Measurements from ENCODE around the gene GABRQ. TPM values are rescaled to one million over a fixed set of nuclear protein-coding genes. Genes with fewer than 3 reads are reported as not detected.

Gene GABRQ
- total and polyA plus RNA-seq, 2 donors (not counting 1 experiment from before 2014, with no cell fraction given) = not detected

DNA sequence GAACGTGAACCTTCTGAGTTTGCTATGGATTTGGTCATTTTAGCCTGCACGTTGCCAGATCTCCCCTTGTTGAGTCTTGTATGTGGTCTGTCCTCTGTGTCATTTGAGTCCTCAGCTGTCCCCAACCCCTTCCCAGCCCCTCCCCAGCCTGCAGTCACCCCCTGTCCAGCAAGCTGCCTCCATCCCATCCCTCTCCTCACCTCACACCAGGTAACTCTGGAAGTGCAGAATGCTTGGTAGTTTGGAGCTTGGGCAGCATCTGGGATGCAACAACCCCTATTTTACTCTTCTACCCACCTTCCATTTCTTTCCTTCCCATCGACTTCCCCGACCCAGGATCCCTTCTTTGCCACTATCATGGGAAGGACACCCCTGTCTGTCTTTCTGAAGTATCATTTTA, 18.4 kb downstream of the GABRQ start:
- DNase-seq (ENCODE audit: low read depth in 2 of 2) = no peak
- Histone ChIP-seq H3K4me2 (ENCODE audit: extremely low read depth, insufficient read depth, low read length) (no peak overlapping the region), H3K79me2 (ENCODE audit: control insufficient read depth, insufficient read depth, low read length) (no peaks in the 10 kb centered on the region), H3K4me1 (ENCODE audit: control insufficient read depth, extremely low read depth, insufficient read depth, low read length) (no peaks in the 10 kb centered on the region), H3K9ac (ENCODE audit: insufficient read depth, low read length) (no peak overlapping the region), H3K27me3 (ENCODE audit: control insufficient read depth, insufficient read depth, low read length) (no peaks in the 10 kb centered on the region), H3K36me3 (ENCODE audit: control insufficient read depth, insufficient read depth, low read length) (no peaks in the 10 kb centered on the region), H3K9me3 (ENCODE audit: control insufficient read depth, insufficient read depth, low read depth, low read length) (no peaks in the 10 kb centered on the region), H3K4me3 (replicated peaks in 1 of 4; ENCODE audit: control extremely low read depth in 1 of 4, insufficient read depth in 1 of 4, low read depth in 3 of 4, low read length in 4 of 4) (no peak overlapping the region), H3K27ac (ENCODE audit: insufficient read depth, low read length) (no peak overlapping the region), H4K20me1 (ENCODE audit: control insufficient read depth, extremely low read depth, insufficient read depth, low read length) (no peaks in the 10 kb centered on the region), H2AFZ (ENCODE audit: low read length) (no peak overlapping the region)
- no peak for TF ChIP-seq EZH2 (IDR thresholded peaks at IDR 0.05; ENCODE audit: low read length, missing control alignments)
- TF ChIP-seq, protein P1, sequence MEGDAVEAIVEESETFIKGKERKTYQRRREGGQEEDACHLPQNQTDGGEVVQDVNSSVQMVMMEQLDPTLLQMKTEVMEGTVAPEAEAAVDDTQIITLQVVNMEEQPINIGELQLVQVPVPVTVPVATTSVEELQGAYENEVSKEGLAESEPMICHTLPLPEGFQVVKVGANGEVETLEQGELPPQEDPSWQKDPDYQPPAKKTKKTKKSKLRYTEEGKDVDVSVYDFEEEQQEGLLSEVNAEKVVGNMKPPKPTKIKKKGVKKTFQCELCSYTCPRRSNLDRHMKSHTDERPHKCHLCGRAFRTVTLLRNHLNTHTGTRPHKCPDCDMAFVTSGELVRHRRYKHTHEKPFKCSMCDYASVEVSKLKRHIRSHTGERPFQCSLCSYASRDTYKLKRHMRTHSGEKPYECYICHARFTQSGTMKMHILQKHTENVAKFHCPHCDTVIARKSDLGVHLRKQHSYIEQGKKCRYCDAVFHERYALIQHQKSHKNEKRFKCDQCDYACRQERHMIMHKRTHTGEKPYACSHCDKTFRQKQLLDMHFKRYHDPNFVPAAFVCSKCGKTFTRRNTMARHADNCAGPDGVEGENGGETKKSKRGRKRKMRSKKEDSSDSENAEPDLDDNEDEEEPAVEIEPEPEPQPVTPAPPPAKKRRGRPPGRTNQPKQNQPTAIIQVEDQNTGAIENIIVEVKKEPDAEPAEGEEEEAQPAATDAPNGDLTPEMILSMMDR (conservative IDR thresholded peaks at IDR 0.05 in 1 of 2, IDR thresholded peaks at IDR 0.05 in 1 of 2; ENCODE audit: low read depth in 1 of 2, low read length in 2 of 2) = no peak

GRCh38 chrX:152656890-152657289, 19.2 kb downstream of the GABRQ start:
- Histone ChIP-seq H4K20me1 (ENCODE audit: control insufficient read depth, extremely low read depth, insufficient read depth, low read length) (no peaks in the 10 kb centered on the region), H3K27ac (ENCODE audit: insufficient read depth, low read length) (no peak overlapping the region), H3K9me3 (ENCODE audit: control insufficient read depth, insufficient read depth, low read depth, low read length) (no peaks in the 10 kb centered on the region), H3K27me3 (ENCODE audit: control insufficient read depth, insufficient read depth, low read length) (no peaks in the 10 kb centered on the region), H3K4me3 (replicated peaks in 1 of 4; ENCODE audit: control extremely low read depth in 1 of 4, insufficient read depth in 1 of 4, low read depth in 3 of 4, low read length in 4 of 4) (no peak overlapping the region), H3K4me2 (ENCODE audit: extremely low read depth, insufficient read depth, low read length) (no peak overlapping the region), H3K4me1 (ENCODE audit: control insufficient read depth, extremely low read depth, insufficient read depth, low read length) (no peaks in the 10 kb centered on the region), H3K79me2 (ENCODE audit: control insufficient read depth, insufficient read depth, low read length) (no peaks in the 10 kb centered on the region), H3K36me3 (ENCODE audit: control insufficient read depth, insufficient read depth, low read length) (no peaks in the 10 kb centered on the region), H3K9ac (ENCODE audit: insufficient read depth, low read length) (no peak overlapping the region), H2AFZ (ENCODE audit: low read length) (no peak overlapping the region)
- TF ChIP-seq, protein P1 (conservative IDR thresholded peaks at IDR 0.05 in 1 of 2, IDR thresholded peaks at IDR 0.05 in 1 of 2; ENCODE audit: low read depth in 1 of 2, low read length in 2 of 2) = no peak
- TF ChIP-seq EZH2 (IDR thresholded peaks at IDR 0.05; ENCODE audit: low read length, missing control alignments) = no peak
- DNase-seq (ENCODE audit: low read depth in 2 of 2) = no peak

DNA sequence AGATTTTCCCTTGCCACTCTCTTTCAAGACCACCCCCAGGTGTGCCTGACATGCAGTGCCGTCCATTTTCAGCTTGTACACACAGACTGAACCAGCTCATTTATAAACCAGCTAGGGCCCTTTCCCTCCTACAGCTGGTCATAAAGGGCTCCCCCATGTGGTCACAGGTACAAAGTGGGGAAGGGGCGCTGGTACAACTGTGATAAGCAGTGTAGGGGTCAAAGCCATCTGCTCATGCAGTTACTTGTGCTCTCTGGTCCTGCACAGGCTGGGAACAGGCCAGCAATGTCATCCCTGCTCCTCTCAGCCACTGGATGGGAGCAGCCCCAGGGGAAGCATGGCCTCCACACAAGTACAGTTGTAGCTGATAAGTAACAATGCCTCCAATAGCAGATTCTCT, 20.6 kb downstream of the GABRQ start:
- no peak overlapping the region for H2AFZ ChIP-seq (ENCODE audit: low read length)
- no peak overlapping the region for H3K9ac ChIP-seq (ENCODE audit: insufficient read depth, low read length)
- H3K36me3 ChIP-seq (ENCODE audit: control insufficient read depth, insufficient read depth, low read length) = no peaks in the 10 kb centered on the region
- no peaks in the 10 kb centered on the region for H3K9me3 ChIP-seq (ENCODE audit: control insufficient read depth, insufficient read depth, low read depth, low read length)
- no peaks in the 10 kb centered on the region for H4K20me1 ChIP-seq (ENCODE audit: control insufficient read depth, extremely low read depth, insufficient read depth, low read length)
- TF ChIP-seq, protein P1 (conservative IDR thresholded peaks at IDR 0.05 in 1 of 2, IDR thresholded peaks at IDR 0.05 in 1 of 2; ENCODE audit: low read depth in 1 of 2, low read length in 2 of 2) = no peak
- no peak for TF ChIP-seq EZH2 (IDR thresholded peaks at IDR 0.05; ENCODE audit: low read length, missing control alignments)
- DNase-seq (ENCODE audit: low read depth in 2 of 2) = no peak
- H3K4me3 ChIP-seq (replicated peaks in 1 of 4; ENCODE audit: control extremely low read depth in 1 of 4, insufficient read depth in 1 of 4, low read depth in 3 of 4, low read length in 4 of 4) = no peak overlapping the region
- no peaks in the 10 kb centered on the region for H3K4me1 ChIP-seq (ENCODE audit: control insufficient read depth, extremely low read depth, insufficient read depth, low read length)
- no peak overlapping the region for H3K4me2 ChIP-seq (ENCODE audit: extremely low read depth, insufficient read depth, low read length)
- no peaks in the 10 kb centered on the region for H3K79me2 ChIP-seq (ENCODE audit: control insufficient read depth, insufficient read depth, low read length)
- H3K27ac ChIP-seq (ENCODE audit: insufficient read depth, low read length) = no peak overlapping the region
- H3K27me3 ChIP-seq (ENCODE audit: control insufficient read depth, insufficient read depth, low read length) = no peaks in the 10 kb centered on the region

Data from fibroblast of lung (primary cell).